Stimulated activated CD8-positive, alpha-beta memory T cell treated with anti-CD3 and anti-CD28 coated beads, Interleukin-12 subunit alpha, Interleukin-12 subunit beta, amount 100 ng/mL, for 4 hours (primary cell): ENCODE measurements around the gene WDR35.

Experiments
- DNase-seq: peaks from one replicate; pipeline ENCODE4 v3.0.0-alpha.2; 2020; ENCODE audit warnings: low read depth

Gene WDR35

DNA sequence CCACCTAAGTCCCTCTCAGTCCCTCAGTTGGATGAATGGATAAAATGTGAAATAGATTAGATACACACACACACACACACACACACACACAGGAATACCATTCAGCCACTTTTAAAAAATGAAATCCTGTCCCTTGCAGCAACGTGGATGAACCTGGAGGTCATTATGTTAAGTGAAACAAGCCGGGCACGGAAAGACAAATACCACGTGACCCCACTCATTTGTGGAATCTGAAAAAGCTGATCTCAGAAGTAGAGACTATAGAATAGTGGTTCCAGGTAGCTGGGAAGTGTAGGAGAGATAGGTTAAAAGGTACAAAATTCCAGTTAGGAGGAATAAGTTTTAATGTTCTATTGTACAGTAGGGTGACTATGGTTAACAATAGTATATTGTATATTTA is 119.1 kb downstream of the WDR35 start:
- no peak for DNase-seq

DNA sequence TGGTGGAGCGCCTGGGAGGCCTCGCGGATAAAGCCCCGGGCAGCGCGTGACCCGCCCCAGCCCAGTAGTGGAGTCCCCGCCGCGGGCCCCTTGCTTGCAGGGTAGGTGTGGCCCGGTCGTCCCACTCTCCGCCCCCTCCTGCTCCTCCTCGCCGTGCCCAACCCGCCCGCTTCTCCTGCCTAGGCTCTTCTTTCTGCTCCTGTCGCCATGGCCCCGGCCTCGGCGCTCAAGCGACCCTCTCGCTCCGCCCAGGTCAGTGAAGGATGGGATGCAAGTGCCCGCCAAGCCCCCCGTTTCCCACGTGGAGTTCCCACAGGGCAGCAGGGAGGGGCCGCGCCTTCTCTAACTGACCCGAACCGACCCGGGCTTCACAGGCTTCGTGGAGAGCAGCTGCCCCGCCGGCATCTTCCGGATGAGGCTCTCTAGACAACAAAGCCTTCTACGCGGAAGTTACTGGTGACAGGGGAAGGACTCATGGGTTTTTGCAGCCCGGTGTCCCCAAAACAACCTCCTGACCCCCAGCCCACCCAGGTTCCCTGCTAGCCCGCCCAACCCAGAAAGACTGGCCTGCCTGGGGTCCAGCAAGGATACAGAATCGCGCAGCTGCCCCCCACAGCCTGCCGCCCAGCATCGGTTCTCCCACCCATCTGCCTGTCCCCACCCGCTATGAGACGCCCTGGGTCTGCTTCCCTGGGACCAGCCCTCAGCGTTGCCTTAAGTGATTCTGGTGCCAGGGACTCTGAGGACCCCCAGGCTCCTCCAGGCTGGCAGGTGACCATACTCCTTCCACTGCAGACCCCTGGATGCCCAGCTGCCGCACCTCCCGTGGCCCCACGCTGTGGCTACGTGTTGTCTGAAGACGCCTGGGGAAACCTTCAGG is 121.0 kb downstream of the WDR35 start:
- DNase-seq, result peak; percentile 43

DNA sequence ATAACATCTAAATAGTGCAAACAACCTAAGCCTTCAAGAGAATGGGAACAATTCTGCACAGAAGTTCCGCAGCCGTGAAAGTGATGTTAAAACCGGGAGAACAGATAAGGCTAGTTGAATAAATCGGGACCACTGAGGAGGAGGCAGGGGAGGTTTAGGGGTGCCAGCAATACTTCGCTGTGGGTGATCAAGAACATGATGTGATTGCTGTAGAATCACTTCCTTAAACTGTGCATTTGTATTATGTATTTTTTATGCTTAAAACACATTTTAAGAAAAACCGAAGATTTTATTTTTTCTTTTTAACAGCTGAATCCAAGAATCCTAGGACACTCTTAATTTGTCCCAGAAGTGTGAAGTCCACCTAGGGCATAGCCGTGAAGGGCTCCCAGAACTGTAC is 121.7 kb downstream of the WDR35 start:
- no peak for DNase-seq

DNA sequence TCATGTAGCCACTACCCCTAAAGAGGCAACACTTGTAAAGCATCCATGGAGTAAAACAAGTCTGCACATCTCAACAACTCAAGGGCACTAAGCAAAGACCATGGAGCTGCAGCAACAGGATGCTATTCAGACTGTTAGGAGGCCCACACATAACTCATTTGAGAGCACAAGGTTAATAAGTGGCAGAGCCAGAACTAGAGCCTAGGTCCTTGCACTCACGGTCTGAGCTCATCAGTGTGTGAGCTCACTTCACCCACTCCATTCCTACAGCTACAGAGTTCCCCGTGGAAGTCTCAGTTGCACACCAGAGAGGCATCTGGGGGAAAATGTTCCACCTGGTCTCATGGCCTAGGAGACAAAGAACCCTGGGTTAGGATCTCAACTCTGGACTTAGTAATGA is 123.1 kb downstream of the WDR35 start:
- DNase-seq, result no peak

DNA sequence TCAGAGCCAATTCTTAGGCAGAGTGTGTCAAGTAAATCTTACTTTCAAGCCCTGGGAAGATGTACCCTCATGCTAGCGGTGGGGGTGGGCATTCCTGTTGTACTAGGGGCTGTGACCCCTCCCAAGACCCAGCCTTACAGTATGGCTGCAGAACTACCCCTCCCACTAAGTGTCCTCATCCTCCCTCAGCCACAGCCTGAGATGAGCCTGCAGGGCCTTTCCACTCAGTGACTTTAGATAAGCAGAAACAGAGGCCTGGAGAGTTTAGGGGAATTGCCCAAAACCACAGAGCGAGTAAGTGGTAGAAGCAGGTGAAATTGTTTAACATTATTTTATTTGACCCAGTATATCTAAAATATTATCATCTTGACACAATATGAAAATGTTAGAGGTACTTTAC is 124.8 kb downstream of the WDR35 start:
- no peak for DNase-seq

DNA sequence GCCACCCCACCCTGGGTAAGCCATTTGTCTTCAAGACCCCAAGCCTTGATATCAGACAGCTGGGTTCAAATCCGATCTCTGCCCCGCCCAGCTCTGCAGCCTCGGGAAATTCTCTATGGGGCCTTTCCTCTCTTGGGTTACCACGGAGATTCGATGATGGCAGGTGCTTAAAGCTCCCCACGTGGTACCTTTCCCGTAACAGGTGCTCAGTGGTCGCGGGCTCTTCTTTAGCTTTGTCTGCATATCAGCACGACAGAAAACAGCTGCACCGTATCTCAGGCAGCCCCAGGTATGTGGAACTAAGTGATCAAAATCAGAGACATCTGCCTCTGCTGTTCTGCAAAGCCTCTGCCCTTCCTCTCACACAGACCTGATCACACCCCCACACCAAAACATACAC is 125.5 kb downstream of the WDR35 start:
- DNase-seq, result no peak

DNA sequence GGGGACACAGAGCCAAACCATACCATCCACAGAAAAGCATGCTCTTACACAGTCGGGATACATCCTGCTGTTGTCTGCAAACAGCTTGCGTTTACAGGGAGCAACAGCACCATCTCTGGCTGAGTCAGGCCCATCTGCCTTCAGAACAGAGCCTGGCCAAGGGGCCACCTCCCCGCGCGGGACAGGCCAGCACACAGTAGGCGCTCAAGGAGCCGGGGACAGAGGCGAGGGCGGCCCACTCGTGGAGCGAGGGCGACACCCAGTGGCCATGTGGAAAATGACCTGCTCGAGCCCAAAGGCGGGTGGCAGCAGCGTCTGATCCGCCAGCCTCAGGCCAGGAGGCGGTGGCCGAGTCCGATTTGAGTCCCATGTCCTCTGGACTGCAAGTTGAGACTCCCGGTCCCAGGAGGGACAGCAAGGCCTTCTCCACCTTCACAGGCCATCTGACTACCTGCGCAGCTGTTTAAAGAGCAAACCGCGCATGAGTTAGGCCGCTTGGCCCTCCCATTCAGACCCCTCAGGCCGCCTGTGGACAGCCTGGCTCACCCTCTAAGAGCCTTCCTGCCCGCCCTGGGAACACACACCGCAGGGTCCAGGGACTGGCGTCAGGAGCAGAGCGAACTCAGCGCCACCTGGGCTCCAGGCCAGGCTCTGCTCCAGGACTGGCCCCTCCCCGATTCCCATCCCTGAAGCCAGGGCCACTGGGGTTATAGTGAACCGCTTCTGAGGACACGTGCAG is 126.4 kb downstream of the WDR35 start:
- DNase-seq, result peak; percentile 46

DNA sequence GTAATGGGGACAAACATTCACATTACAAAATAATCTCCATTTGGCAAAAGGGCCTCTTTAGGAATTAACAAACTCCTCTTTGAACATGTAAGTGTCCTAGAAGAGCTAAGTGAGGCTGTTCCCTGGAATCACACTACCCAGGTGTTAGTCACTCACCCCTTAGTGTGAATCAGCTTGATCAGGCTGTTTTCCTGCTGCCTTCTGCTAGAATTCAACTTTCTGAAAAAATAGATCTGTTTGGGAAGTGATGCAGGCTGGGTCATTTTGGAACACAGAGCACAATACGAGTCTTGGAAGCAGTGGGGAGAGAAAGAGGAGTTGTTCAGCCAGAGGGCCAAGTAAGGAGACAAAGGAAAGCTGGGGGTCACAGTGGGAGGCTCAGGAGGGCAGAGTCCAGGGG is 128.1 kb downstream of the WDR35 start:
- no peak for DNase-seq
